ENCODE measurements around the gene SLC1A3. TPM values are rescaled to one million over a fixed set of nuclear protein-coding genes. Genes with fewer than 3 reads are reported as not detected.

SLC1A3 gene
- total and polyA plus RNA-seq, 2 experiments from 2014 or later: 9.1 to 18.1 TPM

DNA sequence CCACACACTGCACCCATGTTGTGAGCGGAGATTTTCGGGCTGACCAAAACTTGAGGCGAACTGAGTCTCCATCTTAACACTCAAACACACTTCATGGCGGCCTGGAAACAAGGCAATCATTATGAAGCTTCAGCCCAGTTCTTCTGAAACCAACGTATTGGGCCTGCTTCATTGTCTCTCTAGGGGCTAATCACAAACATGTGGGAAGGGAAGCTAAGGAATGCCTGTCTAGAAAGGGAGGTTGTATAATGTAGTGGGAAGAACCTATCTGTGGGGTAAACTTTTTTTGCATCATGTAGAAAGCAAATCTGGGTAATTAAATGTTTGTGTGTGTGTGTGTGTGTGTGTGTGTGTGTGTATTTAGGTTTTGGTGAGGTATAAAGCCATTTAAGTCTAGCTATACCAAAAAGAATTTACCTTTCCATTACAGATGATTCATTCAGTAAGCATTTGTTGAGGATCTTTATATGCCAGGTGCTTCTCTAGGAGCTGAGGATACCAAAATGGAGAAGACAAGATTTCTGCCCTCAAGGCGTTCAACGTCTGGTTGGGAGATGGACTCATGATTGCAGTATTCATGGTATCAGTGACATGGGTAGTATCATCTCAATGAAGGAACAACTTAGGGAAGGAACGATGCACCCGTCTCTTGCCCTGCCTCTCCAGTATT lies 29.4 kb downstream of the SLC1A3 start:
- TF ChIP-seq, protein P1, sequence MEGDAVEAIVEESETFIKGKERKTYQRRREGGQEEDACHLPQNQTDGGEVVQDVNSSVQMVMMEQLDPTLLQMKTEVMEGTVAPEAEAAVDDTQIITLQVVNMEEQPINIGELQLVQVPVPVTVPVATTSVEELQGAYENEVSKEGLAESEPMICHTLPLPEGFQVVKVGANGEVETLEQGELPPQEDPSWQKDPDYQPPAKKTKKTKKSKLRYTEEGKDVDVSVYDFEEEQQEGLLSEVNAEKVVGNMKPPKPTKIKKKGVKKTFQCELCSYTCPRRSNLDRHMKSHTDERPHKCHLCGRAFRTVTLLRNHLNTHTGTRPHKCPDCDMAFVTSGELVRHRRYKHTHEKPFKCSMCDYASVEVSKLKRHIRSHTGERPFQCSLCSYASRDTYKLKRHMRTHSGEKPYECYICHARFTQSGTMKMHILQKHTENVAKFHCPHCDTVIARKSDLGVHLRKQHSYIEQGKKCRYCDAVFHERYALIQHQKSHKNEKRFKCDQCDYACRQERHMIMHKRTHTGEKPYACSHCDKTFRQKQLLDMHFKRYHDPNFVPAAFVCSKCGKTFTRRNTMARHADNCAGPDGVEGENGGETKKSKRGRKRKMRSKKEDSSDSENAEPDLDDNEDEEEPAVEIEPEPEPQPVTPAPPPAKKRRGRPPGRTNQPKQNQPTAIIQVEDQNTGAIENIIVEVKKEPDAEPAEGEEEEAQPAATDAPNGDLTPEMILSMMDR (IDR thresholded peaks at IDR 0.05; ENCODE audit: low read depth, low read length): no peak
- DNase-seq (ENCODE audit: low read depth in 1 of 2, low spot score in 1 of 2): no peak
- no peaks in the 10 kb centered on the region for H3K27me3 ChIP-seq

GRCh38 chr5:36637101-36637500 lies 30.7 kb downstream of the SLC1A3 start:
- TF ChIP-seq, protein P1 (IDR thresholded peaks at IDR 0.05; ENCODE audit: low read depth, low read length): no peak
- Histone ChIP-seq H3K4me3 (no peak overlapping the region), H3K36me3 (peaks cover 3% of the 10 kb centered on the region), H3K27ac (no peak overlapping the region), H3K9me3 (ENCODE audit: low read depth) (no peaks in the 10 kb centered on the region), H3K27me3 (no peaks in the 10 kb centered on the region), H3K4me1 (ENCODE audit: low read depth) (peaks cover 11% of the 10 kb centered on the region)
- no peak for DNase-seq (ENCODE audit: low read depth in 1 of 2, low spot score in 1 of 2)

More for the DNA sequence above, 29.4 kb downstream of the SLC1A3 start:
- Histone ChIP-seq H3K9me3 (ENCODE audit: low read depth) (no peaks in the 10 kb centered on the region), H3K4me1 (ENCODE audit: low read depth) (no peaks in the 10 kb centered on the region), H3K4me3 (no peak overlapping the region), H3K27ac (no peak overlapping the region), H3K36me3 (peaks cover 3% of the 10 kb centered on the region)

GRCh38 chr5:36637516-36637915 lies 31.1 kb downstream of the SLC1A3 start:
- Histone ChIP-seq H3K27ac (no peak overlapping the region), H3K4me1 (ENCODE audit: low read depth) (peaks cover 14% of the 10 kb centered on the region), H3K27me3 (no peaks in the 10 kb centered on the region), H3K36me3 (peaks cover 3% of the 10 kb centered on the region), H3K9me3 (ENCODE audit: low read depth) (no peaks in the 10 kb centered on the region), H3K4me3 (no peak overlapping the region)
- DNase-seq (ENCODE audit: low read depth in 1 of 2, low spot score in 1 of 2): no peak
- TF ChIP-seq, protein P1 (IDR thresholded peaks at IDR 0.05; ENCODE audit: low read depth, low read length): no peak

DNA sequence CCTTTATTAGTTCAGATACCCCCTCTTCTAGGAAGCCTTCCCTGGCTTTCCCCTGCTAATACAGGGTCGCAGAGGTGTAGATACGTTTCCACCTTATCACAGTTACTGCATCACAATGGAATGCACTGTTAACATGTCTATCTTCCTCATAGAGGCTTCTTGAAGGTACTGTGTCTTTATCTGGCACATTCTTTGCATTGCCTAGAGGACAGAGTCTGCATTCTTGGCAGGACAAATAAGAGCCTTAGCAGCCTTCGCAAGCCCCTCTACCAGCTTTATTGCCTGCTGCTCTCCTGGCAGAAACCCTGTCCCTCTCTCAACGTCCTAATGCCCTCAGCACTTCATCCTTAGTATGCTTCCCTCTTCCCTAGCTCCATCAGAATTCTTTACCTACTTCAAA lies 31.6 kb downstream of the SLC1A3 start:
- no peak overlapping the region for H3K4me3 ChIP-seq
- peak in 1 of 2 donors; percentile 21 for DNase-seq (ENCODE audit: low read depth in 1 of 2, low spot score in 1 of 2)
- H3K27me3 ChIP-seq: no peaks in the 10 kb centered on the region
- H3K9me3 ChIP-seq (ENCODE audit: low read depth): no peaks in the 10 kb centered on the region
- H3K27ac ChIP-seq: no peak overlapping the region
- TF ChIP-seq, protein P1 (IDR thresholded peaks at IDR 0.05; ENCODE audit: low read depth, low read length): no peak
- H3K4me1 ChIP-seq (ENCODE audit: low read depth): peaks cover 15% of the 10 kb centered on the region
- H3K36me3 ChIP-seq: peaks cover 3% of the 10 kb centered on the region

DNA sequence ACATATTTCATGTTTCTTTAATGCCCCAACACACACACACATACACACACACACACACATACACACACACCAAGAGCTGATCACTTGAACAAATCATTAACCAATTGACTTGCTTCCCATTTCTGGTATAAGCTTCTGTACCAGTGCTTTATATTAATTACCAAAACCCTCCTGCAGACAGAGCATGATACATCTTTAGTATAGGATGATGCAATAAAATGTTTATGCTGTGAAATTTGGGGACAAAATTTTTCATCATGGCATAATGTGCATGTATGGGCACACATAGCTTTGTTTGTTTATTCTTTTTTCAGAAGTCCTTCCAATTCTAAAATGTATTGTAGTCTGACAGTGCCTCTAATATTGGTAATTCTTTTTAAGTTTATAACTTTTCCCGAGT lies 34.5 kb downstream of the SLC1A3 start:
- TF ChIP-seq, protein P1 (IDR thresholded peaks at IDR 0.05; ENCODE audit: low read depth, low read length): no peak
- Histone ChIP-seq H3K4me1 (ENCODE audit: low read depth) (peaks cover 24% of the 10 kb centered on the region), H3K4me3 (no peak overlapping the region), H3K27me3 (no peaks in the 10 kb centered on the region), H3K36me3 (no peaks in the 10 kb centered on the region), H3K27ac (no peak overlapping the region), H3K9me3 (ENCODE audit: low read depth) (no peaks in the 10 kb centered on the region)
- DNase-seq (ENCODE audit: low read depth in 1 of 2, low spot score in 1 of 2): no peak
